HG02678 (cell line): ENCODE data around the gene ELMO2.
A peak's percentile ranks its signal among the peaks of the same experiment; 100 is the strongest.

Experiments
- ATAC-seq: cut with Tn5 transposase; IDR thresholded peaks from one replicate; pipeline ENCODE4 v1.9.1; 2021; ENCODE audit warnings: mild to moderate bottlenecking, moderate library complexity; ENCODE audit not compliant: unreplicated experiment

The ELMO2 gene

DNA sequence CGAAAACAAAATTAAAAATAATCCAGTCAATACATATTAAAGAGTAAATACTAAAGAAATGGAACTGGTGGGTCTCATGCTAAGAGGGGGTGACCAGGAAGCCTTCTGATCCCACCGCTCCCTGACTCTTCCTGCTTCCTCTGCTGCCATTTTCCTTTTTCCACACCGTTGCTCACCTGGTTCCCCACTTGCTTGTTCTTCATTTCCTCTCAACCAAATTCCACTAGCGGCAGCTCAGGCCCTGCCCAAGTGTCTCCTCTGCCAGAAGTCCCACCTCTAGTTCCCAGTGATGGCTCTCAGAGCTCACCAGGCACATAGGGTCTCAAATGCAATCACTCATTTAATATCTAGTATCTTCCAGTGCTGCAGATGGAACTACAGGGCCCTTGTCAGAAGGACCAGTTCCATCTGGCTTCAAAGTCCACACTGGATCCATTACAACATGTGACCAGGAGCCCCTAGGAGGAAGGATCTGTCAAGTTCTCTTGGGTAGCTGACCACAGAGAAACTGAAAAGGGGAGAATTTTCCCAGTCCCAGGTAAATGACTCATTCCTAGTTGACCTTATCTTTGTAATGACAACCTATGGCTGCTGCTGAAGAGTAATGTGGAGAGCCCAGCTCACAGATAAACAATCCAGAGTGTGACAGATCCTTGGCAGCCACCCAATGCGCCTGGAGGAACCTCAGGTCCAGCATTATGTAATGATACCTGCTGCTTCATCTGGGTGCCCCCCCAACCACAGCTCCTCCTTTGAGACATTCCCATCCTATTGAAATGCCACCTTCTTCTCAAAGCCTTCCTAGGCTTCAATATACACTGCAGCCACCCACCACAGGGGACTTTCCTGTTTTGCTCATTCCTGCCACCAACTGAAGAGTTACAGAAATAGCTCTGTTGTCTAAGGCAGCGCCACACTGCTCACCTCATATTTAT lies 38.2 kb downstream of the ELMO2 start:
- no peak for ATAC-seq

DNA sequence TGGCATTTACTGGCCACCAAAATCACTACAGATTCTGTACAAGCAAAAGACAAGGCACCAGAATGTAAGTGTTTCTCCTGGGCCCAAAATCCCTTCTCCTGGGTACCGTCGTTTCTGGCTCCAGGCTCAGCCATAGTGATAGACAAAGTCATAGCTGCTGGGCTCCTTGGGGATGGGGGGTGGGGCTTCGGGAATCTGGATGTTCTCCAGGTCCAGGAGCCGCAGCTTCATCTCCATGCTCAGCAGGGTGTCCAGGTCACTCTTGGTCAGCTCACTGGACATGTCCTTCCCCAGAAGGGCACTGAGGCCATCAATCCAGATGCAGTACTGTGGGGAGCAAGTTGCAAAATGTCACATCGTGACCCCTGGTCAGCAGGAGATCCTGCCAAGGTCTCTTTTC lies 39.2 kb downstream of the ELMO2 start:
- ATAC-seq, result no peak

DNA sequence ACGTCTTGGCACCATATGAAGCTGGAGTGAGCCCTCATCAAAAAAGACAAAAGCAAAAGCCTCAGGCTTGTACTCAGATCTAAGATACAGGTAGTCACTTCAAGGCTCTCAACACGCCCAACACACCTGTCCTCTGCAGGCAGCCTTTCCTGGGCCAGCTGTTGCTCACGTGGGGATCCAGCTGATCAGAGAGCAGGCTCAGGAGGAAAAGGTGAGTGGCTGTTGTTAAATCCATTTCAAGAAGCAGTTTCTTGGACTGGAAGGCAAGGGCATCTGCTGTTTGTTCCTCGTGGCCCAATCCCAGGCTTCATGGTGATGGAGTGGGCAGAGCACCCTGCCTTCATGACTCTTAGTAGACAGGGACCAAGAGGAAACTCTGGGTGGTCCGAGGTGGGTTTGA lies 39.6 kb downstream of the ELMO2 start:
- no peak for ATAC-seq

DNA sequence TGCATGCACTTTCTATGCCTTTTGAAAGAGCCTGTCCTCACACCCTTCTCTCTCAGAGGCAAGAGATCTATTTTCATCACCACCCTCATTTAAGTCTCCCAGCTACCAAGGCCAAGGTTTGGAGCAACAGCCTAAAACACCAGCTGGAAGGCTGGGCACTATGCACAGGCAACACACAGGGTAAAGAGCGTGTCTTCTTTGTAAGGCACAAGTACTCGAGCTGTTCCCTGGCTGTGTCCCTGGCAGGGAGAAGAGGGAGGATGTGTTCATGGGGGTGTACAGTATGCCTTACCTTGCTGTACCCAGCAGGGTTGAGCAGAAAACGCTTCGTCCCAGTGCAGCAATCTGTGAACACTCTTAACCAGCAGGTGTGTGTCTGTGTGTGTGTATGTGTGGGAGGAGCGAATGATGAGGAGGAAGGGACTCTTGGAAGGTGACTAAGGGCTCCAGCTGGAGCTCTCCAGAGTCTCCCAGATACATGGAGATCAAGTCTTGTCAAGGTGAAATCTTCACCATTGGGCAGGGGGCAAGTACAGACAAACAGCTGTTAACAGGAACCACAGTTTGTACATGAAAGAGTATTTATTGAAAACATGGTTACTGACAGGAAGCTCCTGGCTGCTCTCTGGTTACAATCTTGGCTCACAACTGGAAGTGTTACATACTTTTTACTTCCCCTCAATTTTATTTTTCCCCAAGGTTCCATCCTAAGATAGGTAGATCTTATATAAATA lies 40.8 kb downstream of the ELMO2 start:
- no peak for ATAC-seq

DNA sequence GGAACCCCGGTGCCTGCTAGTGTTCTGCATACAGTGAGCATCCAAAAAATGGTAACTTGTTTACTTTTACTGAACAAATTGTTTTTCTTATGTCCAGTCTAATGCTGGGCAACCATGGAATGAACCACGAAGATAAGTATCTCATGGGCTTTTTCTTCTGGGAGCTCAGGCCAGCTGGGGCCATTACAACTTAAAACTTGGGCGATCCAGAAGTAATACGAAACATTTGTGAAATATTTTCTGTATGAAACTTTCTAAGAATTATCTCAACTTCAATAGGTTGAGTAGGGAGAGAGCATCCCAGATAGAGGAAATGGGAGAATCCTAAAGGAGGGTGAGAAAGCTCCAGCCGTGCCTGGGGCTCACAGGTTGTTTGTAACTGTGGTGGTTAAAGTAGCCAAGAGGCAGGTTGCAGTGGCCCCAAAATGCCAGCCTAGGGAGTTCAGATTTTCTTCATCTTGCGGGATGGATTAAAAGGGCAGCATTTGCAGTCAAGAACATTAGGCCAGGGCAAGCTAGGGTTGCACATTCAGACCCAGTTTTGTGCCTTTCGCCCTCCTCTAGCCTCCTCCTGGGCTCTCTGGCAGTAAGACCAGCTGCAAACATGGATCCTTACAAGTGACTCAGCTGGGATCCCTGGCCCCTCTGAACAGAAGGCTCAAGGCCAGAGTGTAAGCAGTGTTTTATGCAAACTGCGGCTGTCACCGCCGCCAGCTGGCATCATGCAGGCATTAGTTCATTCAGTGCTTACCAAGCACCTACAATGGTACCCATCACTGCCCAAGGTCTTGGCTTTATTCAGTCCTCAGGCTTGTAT lies 41.5 kb downstream of the ELMO2 start:
- ATAC-seq, result no peak

DNA sequence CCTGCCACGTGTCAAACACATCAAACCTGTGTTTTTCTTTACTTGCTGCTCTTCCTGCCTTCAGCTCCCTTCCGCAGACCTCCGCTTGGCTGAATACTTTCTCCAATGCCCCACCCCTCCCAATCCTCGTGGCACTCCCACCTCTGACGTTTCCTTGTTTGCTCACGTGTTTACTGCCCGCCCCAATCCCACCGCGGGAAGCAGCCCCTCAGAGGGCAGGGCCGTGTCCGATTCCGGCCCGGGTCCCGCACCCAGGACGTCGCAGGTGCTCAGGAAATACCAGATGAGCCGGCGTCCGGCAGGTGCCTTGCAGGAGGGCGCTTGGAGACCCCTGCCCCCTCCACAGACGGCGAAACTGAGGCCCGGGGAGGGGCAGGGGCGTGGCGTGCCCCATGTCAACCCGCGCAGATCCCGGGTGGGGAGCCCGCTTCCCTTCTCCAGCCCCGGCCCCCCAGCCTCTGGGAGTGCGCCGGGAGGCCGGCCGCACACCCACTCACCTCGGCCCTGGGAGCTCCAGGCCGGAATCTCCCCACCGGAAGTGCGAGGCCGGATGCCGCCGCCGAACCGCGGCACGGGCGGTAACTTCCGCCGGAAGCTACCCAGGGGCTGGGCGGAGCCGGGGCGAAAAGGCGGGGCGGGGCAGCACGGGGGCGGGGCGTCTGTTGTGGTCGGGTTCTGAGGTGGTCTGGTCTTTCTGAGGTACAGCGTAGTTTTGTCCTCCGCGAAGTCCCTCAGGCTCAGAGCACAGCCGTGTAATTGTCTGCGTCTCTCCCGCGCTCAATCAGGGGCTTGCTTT lies 42.3 kb downstream of the ELMO2 start:
- peak; percentile 84 for ATAC-seq

DNA sequence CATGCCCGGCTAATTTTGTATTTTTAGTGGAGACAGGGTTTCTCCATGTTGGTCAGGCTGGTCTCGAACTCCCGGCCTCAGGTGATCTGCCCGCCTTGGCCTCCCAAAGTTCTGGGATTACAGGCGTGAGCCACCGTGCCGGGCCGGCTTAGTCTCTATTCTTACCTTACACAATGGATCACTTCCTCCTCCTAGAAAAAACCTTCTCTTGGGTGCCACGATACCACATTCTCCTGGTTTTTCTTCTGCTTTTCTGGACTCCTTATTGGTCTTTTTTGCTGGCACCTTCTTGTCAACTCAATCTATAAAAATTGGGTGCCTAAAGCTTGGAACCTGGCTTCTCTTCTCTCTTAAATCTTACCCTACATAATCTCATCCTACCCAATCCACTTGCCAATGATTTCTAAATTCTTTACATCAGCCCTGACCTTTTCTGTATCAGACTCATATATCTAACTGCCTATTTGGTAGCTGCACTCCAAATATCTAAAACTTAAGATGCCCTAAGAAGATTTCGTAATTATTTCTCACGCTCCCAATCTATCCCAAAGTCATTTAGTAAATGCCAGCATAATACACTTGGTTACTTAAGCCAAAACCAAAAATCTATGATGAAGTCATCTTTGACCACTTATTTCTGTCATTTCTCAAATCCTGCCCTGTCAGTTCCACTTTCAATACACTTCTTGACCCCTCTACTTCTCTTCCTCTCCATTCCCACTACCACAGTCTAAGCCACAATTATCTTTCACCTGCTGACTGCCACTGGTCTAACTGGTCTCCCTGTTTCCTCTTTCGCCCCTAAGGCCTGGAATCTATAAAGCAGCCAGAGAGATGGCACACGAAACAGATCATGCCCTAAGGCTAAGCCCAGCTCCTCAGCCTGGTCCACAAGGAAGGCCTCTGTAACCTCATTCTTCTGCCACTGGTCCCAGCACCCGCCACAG lies 43.2 kb downstream of the ELMO2 start:
- peak; percentile 2 for ATAC-seq

DNA sequence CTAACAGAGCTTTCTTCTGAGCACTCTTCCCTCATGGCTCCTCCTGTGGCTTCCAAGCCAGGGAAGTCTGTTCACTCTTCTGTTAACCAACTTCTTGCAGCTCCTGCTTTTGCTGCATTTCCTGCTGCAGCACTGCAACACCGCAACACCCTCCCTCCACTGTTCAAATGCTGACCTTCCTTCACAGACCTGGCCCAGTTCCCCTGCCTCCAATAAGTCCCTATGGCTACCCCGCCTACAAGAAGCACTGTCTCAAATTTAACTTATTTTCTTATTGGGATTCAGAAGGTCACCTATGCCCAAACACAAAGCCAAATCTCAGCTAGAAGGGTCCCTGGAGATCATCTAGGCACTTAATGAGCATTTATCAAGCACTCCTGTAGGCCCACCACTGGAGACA lies 44.6 kb downstream of the ELMO2 start:
- ATAC-seq, result no peak

DNA sequence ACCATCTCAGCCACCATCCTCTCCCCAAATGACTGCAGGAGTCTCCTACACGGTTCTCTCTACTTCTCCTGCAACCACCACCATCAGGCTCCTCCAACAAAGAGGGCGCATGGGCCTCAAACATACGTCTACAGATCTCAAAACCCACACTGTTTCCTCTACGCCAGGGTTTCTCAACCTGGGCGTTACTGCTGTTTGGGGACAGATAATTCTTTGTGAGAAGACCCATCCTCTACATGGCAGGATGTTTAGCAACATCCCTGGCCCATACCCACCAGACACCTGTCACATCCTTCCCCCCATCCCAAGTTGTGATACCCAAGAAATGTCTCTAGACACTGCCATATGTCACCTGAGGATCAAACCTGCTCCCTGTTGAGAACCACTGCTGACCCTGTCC lies 45.0 kb downstream of the ELMO2 start:
- ATAC-seq, result no peak

DNA sequence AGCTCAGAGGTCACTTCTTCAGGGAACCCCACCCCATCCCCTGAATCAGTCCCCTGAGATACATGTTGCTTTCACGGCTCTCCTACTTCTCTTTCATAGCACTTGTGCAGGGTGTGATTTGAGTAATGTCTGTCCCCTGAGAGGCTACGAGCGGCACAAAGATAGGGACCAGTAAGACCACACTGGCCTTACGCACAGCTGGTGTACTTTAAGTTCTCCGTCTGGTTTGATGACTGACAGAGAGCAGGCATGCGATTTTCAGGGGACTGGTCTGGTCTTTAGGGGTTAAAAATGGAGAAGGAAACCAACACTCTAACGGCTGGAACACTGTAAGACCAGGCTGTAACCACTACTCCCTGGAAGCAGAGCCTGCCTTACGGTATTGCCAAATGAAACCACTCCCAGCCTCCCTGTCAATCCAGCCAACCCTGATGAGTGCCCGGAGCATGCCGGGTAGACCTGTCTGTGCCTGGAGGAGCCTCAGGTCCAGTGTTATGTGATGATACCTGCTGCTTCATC lies 47.1 kb downstream of the ELMO2 start:
- ATAC-seq, result peak; percentile 64

DNA sequence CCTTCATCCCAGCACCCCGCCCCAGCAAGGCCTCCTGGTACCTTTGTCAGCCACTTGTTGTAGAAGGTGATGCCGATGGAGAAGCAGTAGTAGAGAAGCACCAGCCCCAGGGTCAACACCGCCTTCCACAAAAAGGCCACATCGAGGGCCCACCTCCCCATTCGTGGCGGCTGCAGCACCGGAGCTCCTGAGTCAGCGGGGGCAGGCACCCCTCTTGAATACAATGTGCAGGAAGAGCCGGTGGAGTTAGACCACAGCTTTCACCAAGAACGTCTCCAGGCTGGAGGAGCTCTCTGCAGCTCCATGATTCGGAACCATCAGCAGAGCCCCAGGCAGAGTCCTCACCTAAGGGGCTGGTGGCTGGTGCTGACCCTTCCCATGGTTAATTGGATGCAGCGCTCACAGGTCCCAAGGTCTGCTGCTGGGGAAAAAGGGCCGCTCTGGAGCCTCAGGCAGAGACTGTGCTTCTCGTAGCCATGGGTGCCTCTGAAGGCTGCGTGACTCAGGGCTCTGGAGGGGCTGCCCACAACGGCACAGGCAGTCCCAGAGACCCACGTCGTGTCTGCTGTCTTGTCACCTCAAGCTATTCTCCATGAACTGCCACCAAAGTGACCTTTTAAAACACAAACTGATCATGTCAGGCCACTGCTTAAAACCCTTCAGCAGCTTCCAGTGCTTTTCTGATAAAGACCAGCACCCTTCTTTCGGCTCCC lies 47.9 kb downstream of the ELMO2 start:
- ATAC-seq, result no peak

DNA sequence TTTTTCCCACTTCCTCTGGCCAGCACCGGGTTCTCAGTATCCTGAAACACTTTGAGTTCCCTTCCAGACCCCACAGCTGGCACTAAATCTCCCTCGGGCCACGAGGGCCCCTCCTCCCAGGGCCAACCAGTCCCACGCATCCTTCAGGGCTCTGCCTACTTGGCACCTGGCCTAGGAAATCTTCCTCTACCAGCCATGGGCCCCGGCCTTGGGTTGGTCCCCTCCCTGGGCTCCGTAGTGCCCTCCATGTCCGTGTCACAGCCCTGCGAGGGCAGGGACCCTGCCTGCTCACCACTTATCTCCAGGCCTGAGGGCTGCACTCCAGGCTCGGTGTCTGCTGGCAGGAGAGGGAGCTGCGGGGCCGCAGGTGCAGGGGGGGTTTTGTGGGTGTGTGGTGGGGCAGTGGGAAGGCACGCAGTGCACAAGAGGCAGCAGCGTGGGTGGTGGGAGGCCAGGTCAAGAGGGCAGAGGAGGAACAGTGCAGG lies 49.3 kb downstream of the ELMO2 start:
- no peak for ATAC-seq

DNA sequence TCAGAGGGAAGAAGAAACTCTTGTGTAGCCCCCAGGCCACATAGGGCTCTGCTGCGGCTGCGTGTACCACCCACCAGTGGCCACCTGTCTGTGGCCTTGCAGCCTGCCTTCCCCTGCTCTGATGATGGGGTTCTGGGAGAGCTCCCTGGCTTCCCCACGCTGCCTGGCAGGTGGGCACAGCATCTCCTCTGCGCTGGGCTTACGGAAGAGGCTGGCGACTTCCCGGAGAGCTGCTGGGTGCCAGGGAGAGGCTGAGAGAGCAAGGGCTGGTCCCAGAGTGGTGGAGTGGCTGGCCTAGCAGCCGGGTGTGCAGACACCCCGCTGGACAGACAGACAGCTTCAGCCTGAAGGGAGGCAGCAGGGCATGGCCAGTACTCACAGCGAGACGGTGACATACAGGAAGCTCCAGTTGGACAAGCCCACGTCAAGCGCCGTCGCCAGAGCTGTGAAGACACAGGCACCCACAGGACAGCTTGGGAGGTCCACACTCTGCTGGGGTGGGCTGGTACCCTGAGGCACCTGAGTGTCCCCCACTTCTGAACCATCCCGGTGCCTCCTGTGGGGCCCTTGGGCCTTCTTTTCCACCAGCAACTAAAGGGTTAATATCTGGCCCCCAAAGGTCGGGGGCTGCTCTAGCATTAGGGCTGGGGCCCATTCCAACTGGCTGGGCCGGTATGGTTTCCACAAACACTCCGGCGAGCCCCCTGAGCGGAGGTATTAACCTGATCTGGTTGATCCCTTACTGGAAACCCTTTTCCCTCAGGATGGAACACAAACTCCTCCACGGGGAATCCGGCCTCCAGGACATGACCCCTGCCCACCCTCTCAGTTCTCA lies 50.0 kb downstream of the ELMO2 start:
- no peak for ATAC-seq

DNA sequence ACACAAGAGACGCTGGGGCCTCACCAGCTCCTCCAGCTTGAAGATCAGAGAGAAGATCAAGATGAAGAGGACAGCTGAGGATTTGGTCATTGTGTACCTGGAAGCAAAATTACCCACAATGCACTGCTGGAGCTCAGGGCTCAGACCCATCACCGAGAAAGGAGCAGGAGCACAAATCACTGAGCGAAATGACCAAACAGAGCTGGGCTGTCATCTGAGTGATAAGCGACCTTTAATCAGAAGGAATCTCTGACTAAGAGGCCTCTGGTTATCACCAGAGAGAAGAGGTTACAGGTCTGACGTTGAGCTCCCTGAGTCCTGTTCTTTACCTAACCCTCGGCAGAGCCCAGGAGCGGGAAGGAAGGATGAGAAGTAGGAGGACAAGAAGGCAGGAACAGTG lies 50.6 kb downstream of the ELMO2 start:
- no peak for ATAC-seq

DNA sequence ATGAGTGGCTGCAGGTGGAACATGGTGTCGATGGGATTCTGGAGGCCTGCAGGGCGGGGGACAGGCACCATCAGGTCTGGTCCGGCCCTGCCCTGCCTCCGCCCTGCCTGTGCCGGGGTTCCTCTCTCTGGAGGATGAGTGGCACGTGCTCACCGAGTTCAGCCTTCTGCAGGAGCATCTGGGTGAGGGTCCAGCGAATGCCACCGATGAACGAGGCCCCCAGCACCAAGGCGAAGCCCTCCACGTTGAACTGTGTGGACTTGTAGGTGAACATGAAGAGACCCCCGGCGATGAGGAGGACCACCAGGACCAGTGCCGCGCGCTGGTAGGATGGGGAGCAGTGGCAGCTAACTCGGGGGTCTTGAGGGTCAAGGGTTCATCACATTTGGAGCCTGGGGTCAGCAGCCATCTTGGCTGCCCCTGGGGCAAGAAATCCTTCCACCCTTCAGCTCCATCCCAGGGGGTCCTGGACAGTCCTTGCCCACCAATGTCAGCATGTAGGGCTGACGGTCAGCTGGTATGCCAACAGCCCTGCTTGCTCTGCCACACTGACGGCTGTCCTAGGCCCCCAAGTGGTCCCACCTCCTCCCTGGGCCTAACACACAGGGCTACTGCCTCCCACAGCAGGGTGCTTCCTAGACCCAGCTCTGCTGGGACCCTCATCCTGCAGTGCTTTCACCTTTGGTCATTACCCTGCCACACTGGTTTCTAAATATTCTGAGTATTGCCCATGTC lies 51.3 kb downstream of the ELMO2 start:
- ATAC-seq, result no peak

DNA sequence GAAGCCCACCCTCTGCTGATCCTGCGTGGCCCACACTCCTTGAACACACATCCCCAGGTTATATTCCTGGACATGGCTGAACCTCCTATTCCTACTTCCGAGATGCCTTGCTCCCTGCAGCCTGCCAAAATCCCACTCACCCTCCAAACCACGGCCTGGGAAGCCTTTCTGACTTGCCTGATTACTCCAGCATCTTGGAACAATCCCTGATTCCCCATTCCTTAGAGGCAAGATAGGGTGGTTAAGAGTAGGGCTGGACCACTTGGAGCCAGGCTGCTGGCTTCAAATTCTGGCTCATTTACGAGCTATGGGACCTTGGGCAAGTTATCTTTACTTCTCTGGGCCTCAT lies 52.2 kb downstream of the ELMO2 start:
- no peak for ATAC-seq
